K562 (cell line): ENCODE results near the gene ADGRD1. TPM values are rescaled to one million over a fixed set of nuclear protein-coding genes. Genes with fewer than 3 reads are reported as not detected.

Experiments
- ATAC-seq: fragments of 200-7000 bp; cut with Tn5 transposase; 3 replicates; pipeline ENCODE4 v1.9.1; 2020; ENCODE audit warnings: moderate library complexity
- Bru-seq: library from RNA; stranded (reverse); fragments of 400-500 nt; gene quantifications from one replicate; lab custom pipeline; 2021; lab: Mats Ljungman, UMichigan
- BruChase-seq, 2 experiments: library from RNA; stranded (reverse); fragments of 400-500 nt; gene quantifications; one replicate each; lab custom pipeline; 2021; lab: Mats Ljungman, UMichigan
- BruUV-seq: library from RNA; stranded (reverse); fragments of 400-500 nt; replicated peaks from 2 replicates; lab custom pipeline; 2021; lab: Mats Ljungman, UMichigan
- CTCF ChIA-PET: fragments of 300-600 bp; formaldehyde crosslinking; extraction: SDS; loops from one replicate; lab custom pipeline; 2021; ENCODE audit warnings: low intra/inter-chr PET ratio; lab: Yijun Ruan, JAX
- POLR2A ChIA-PET: fragments of 300-600, 350-650 bp; sonication (Branson Sonifier 250); formaldehyde crosslinking; extraction: SDS; loops from one replicate; lab custom pipeline; 2021; ENCODE audit warnings: antibody characterized with exemption, inconsistent platforms; lab: Yijun Ruan, JAX
- DNase-seq, 4 experiments: peaks; one replicate each; pipeline versions ENCODE4 v3.0.0 to v3.0.0-alpha.2; 2011 to 2018; ENCODE audit warnings: low spot score in 3 of 4, mixed read lengths in 3 of 4; ENCODE audit errors: extremely low read depth in 1 of 4
- FAIRE-seq: peaks from 2 replicates; lab custom pipeline; 2011; peaks lifted over from hg19 to GRCh38; lab: Jason Lieb, UNC
- H2AFZ ChIP-seq: 2 replicates; pipeline ENCODE4 v1.6.0; 2011; ENCODE audit warnings: low read depth, low read length, control low read depth, inconsistent platforms
- H3K27ac ChIP-seq: fragments of 200-600 bp; 3 replicates; pipeline ENCODE4 v1.8.0; 2011; ENCODE audit warnings: low read depth, mild to moderate bottlenecking, control low read depth, inconsistent platforms, low read length, moderate library complexity, mixed read lengths; ENCODE audit errors: extremely low read depth
- H3K27me3 ChIP-seq, 2 experiments: fragments of 300-600 bp in 1 of 2; 2 replicates in 1 of 2; 3 replicates in 1 of 2; pipeline versions ENCODE4 v1.6.0 to v1.8.0; 2011; ENCODE audit warnings: inconsistent platforms in 2 of 2, low read length in 2 of 2, mild to moderate bottlenecking in 1 of 2, mixed read lengths in 1 of 2, moderate library complexity in 1 of 2; ENCODE audit not compliant: control insufficient read depth in 2 of 2, insufficient read depth in 2 of 2
- H3K36me3 ChIP-seq: fragments of 300-600 bp; 3 replicates; pipeline ENCODE4 v1.8.0; 2011; ENCODE audit warnings: mild to moderate bottlenecking, low read length, inconsistent platforms; ENCODE audit not compliant: control insufficient read depth, insufficient read depth
- H3K4me1 ChIP-seq, 2 experiments: fragments of 200-600 bp in 1 of 2; replicated peaks in 1 of 2; 2 replicates in 1 of 2; 3 replicates in 1 of 2; pipeline versions ENCODE4 v1.5.1 to v1.8.0; 2011; ENCODE audit warnings: inconsistent platforms in 2 of 2, low read length in 2 of 2, mild to moderate bottlenecking in 1 of 2, mixed read lengths in 1 of 2, moderate library complexity in 1 of 2; ENCODE audit not compliant: control insufficient read depth in 2 of 2, insufficient read depth in 2 of 2
- H3K4me2 ChIP-seq: 2 replicates; pipeline ENCODE4 v1.6.1; 2011; ENCODE audit warnings: low read length, control low read depth, inconsistent platforms, mixed read lengths; ENCODE audit not compliant: insufficient read depth
- H3K4me3 ChIP-seq: fragments of 200-600 bp; sonication (generic), shearing (Covaris generic); 2 replicates; pipeline ENCODE4 v1.5.1; 2016; ENCODE audit warnings: control low read depth, inconsistent platforms
- H3K79me2 ChIP-seq: fragments of 200-600 bp; 3 replicates; pipeline ENCODE4 v1.8.0; 2011; ENCODE audit warnings: low read length, inconsistent platforms; ENCODE audit not compliant: control insufficient read depth, insufficient read depth
- H3K9ac ChIP-seq, 2 experiments: 2 replicates each; pipeline versions ENCODE4 v1.6.0 to v1.6.1; 2011; ENCODE audit warnings: low read depth in 2 of 2, low read length in 2 of 2, control low read depth in 1 of 2, inconsistent platforms in 1 of 2, mild to moderate bottlenecking in 1 of 2, mixed read lengths in 1 of 2; ENCODE audit not compliant: insufficient read depth in 1 of 2
- H3K9me1 ChIP-seq: one replicate; pipeline ENCODE4 v1.6.0; 2011; ENCODE audit warnings: inconsistent platforms, mild to moderate bottlenecking, low read length, moderate library complexity; ENCODE audit not compliant: control insufficient read depth, insufficient read depth
- H3K9me3 ChIP-seq: replicated peaks from 2 replicates; pipeline ENCODE4 v1.5.1; 2011; ENCODE audit warnings: low read depth, low read length, inconsistent platforms; ENCODE audit not compliant: control insufficient read depth, insufficient read depth
- H4K20me1 ChIP-seq: replicated peaks from 2 replicates; pipeline ENCODE4 v1.6.1; 2011; ENCODE audit warnings: low read length, inconsistent platforms, mixed read lengths; ENCODE audit not compliant: control insufficient read depth, insufficient read depth
- MECOM ChIP-seq: fragments of 250-450 bp; sonication (Bioruptor Pico); IDR thresholded peaks from 2 replicates; pipeline ENCODE4 v1.8.0; 2022; ENCODE audit warnings: inconsistent platforms
- MEF2D ChIP-seq: conservative IDR thresholded peaks from 2 replicates; pipeline ENCODE4 v1.6.1; 2016; ENCODE audit warnings: low read depth, missing genetic modification characterization, missing compliant biosample characterization
- SMAD4 ChIP-seq: fragments of 250-450 bp; sonication (Bioruptor Pico); conservative IDR thresholded peaks from 2 replicates; pipeline ENCODE4 v1.8.0; 2021; ENCODE audit warnings: inconsistent platforms, mild to moderate bottlenecking, moderate library complexity
- SPI1 ChIP-seq: IDR thresholded peaks from 2 replicates; pipeline ENCODE4 v1.6.1; 2011; ENCODE audit warnings: low read depth, low read length, control low read depth, borderline replicate concordance
- SREBF1 ChIP-seq: fragments of 150-350 bp; IDR thresholded peaks from 2 replicates; pipeline ENCODE4 v1.6.1; 2014; ENCODE audit warnings: antibody characterized with exemption, low read depth, low read length, borderline replicate concordance
- WGBS: fragments of 100-300 bp; shearing (Covaris generic); methylation state at CpG from one replicate; pipeline ENCODE4 v1.1.6; 2016; ENCODE audit warnings: low coverage, mixed read lengths; ENCODE audit not compliant: insufficient coverage; ENCODE audit errors: missing lambda C conversion rate; 5-methylcytosine and 5-hydroxymethylcytosine counted together
- in situ Hi-C: fragments of 300-500 bp; cut with MboI; formaldehyde crosslinking; loops from 4 replicates; pipeline ENCODE4 v1.15.0; 2018; ENCODE audit warnings: inconsistent platforms, mixed read lengths
- intact Hi-C: fragments of 100-400 bp; cut with micrococcal nuclease; formaldehyde crosslinking; loops from 2 replicates; pipeline ENCODE4 v1.14.2; 2022
- long read RNA-seq, 3 experiments: library from polyadenylated mRNA in 2 of 3; library from RNA in 1 of 3; unstranded in 2 of 3; stranded (forward) in 1 of 3; transcript quantifications; one replicate each; pipeline ENCODE4 v2.0.0, GENCODE V29; 2019 to 2022
- polyA minus RNA-seq, 3 experiments: library from RNA; depleted of rRNA, polyadenylated mRNA; stranded (reverse); fragments of >200 nt; gene quantifications; 2 replicates each; pipeline ENCODE4 v1.2.3, GENCODE V29; 2011
- polyA plus RNA-seq, 8 experiments: library from polyadenylated mRNA; depleted of rRNA in 4 of 8; stranded (reverse) in 5 of 8; unstranded in 3 of 8; fragments of >200 nt; fragmentation: Nextera tagmentation in 2 of 8; fragmentation: Illumina TruSeq in 1 of 8; extraction: Ambion mirVana in 2 of 8; extraction: Trizol in 1 of 8; gene quantifications; 2 replicates each; pipeline versions ENCODE4 v1.2.1 to v1.2.3, GENCODE V29; 2011 to 2014; ENCODE audit warnings: inconsistent platforms in 1 of 8, missing spikeins in 1 of 8
- total RNA-seq, 7 experiments: library from RNA; depleted of rRNA in 6 of 7; stranded (reverse); fragments of >200 nt in 6 of 7; fragmentation: Illumina TruSeq in 2 of 7; extraction: Trizol in 2 of 7; gene quantifications; 2 replicates each; pipeline versions ENCODE4 v1.2.1 to v1.2.3, GENCODE V29; 2011 to 2021; ENCODE audit warnings: low replicate concordance in 1 of 7
- TF ChIP-seq, protein P1 (sequence below): fragments of 450-650 bp; IDR thresholded peaks from one replicate; pipeline ENCODE4 v1.6.1; 2018; ENCODE audit warnings: mild to moderate bottlenecking, moderate library complexity; ENCODE audit not compliant: partially characterized antibody

Gene ADGRD1
- 11.2 and 13.0 TPM in 2 replicates for total RNA-seq (2011; cell fraction: chromatin; rRNA removed; ENCODE audit: low replicate concordance)
- 8.5 and 12.1 TPM in 2 replicates for total RNA-seq (2011; cell fraction: nucleolus; rRNA removed)
- 8.5 and 11.0 TPM in 2 replicates for total RNA-seq (2011; cell fraction: nucleoplasm; rRNA removed)
- total RNA-seq (2014; rRNA removed) (3.3 and 4.4 TPM in 2 replicates), total RNA-seq (2014; rRNA removed; fragmentation: Illumina TruSeq; extraction: Trizol) (4.4 and 4.7 TPM in 2 replicates), total RNA-seq (2015; rRNA removed; fragmentation: Illumina TruSeq; extraction: Trizol) (3.2 and 3.4 TPM in 2 replicates), total RNA-seq (2021) (11.7 and 12.8 TPM in 2 replicates), polyA plus RNA-seq (2011; rRNA removed) (2.3 and 13.2 TPM in 2 replicates), polyA plus RNA-seq (2014; fragmentation: Illumina TruSeq; extraction: Trizol) (3.8 TPM in 2 replicates), polyA plus RNA-seq (2014; fragmentation: Nextera tagmentation; extraction: Ambion mirVana) (1 to 10 TPM; 1.7 to 2.0 TPM), polyA plus RNA-seq (2014; rRNA removed) (2.9 and 4.6 TPM in 2 replicates), polyA minus RNA-seq (2011; rRNA and poly(A)+ RNA removed) (1.8 and 14.4 TPM in 2 replicates), Bru-seq, nascent RNA (percentile 46 among the genes with signal in this experiment), BruChase-seq, experiment 1, labeled RNA remaining after a 2-hour chase (percentile 45 among the genes with signal in this experiment), BruChase-seq, experiment 2, labeled RNA remaining after a 6-hour chase (percentile 44 among the genes with signal in this experiment)
- 2.6 and 6.7 TPM in 2 replicates for polyA plus RNA-seq (2011; cell fraction: cytosol; rRNA removed)
- polyA plus RNA-seq (2011; cell fraction: nucleus; rRNA removed) = 17.3 and 66.1 TPM in 2 replicates
- polyA plus RNA-seq (2012) = 6.1 and 17.1 TPM in 2 replicates
- polyA minus RNA-seq (2011; cell fraction: cytosol; rRNA and poly(A)+ RNA removed) = 1.7 and 12.6 TPM in 2 replicates
- 7.0 and 20.3 TPM in 2 replicates for polyA minus RNA-seq (2011; cell fraction: nucleus; rRNA and poly(A)+ RNA removed)
- long read RNA-seq, experiment 1, partial matches to known transcripts = 10 of 16 reads
- long read RNA-seq, experiment 1, other reads (novel, unspliced or antisense) = 5 of 16 reads
- long read RNA-seq, experiment 2, partial matches to known transcripts = 1 of 2 reads
- long read RNA-seq, experiment 2, other reads (novel, unspliced or antisense) = 1 of 2 reads
- long read RNA-seq, experiment 3, partial matches to known transcripts = 0 of 2 reads
- long read RNA-seq, experiment 3, other reads (novel, unspliced or antisense) = 2 of 2 reads

DNA sequence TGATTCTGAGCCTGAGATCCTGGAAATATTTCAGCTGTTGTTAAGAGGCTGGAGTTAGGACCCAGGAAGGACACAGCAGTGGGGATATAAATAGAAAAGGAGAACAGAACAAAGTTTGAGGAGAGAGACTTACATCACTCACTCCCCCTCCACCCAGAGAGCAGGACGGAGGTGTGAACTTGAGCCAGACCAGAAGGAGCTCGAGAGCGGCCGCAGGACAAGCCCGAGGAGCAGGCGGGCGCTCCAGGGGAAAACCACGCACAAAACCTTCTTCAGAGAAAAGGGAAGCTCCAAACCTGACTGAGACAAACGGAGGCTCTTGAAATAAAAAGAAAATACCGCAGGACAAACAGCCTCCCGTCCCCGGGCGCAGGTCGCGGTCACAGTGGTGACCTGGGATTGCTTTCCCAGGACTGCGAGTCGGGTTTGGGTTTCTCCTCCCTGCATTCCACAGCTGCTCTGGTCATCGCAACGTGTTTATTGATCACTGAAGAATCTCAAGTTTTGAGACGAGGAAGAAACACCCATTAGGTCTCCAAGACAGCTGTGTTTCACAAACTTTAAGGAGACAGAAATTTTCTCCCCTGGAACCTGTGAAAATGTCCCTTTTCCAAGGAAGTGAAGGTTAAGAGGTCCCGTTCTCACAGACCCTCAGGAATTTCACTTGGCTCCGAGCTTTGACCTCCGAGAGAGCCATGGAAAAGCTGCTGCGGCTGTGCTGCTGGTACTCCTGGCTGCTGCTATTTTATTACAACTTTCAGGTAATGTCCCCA, at the start of gene ADGRD1:
ADGRD1 (plus strand) TSS at position 137 of the 773 bp plus-strand sequence; CDS start at position 696, 559 bp downstream.
- Histone ChIP-seq H3K27ac (peak within 1 kb of the TSS; percentile 57; the same call in 2 of the 3 replicates), H4K20me1 (no peaks in the 10 kb centered on the region), H3K9ac (peak within 1 kb of the TSS; percentile 33 to 72), H3K9me3 (peaks cover 6% of the 10 kb centered on the region), H3K4me3 (no peak within 1 kb of the TSS; the same call in 1 of the 2 replicates), H3K27me3 (peaks cover 0 to 5% of the 10 kb centered on the region in 2 experiments; a peak in 2 of 5 replicates), H3K36me3 (no peaks in the 10 kb centered on the region; the same call in 2 of the 3 replicates), H2AFZ (peak within 1 kb of the TSS; percentile 79), H3K79me2 (no peaks in the 10 kb centered on the region), H3K4me1 (peaks cover 37 to 41% of the 10 kb centered on the region in 2 experiments), H3K9me1 (no peaks in the 10 kb centered on the region), H3K4me2 (peak within 1 kb of the TSS; percentile 44)
- POLR2A ChIA-PET = interaction anchor here (0.6 to 1.4 kb wide), 3 partner anchors 46 to 769 kb away, joined by 3 read pairs; no protein-coding TSS in a partner anchor
- CTCF ChIA-PET = interaction anchor here (0.7 kb wide), 1 partner anchor 44 kb away, joined by 4 read pairs; no protein-coding TSS in a partner anchor
- intact Hi-C loops = loop anchor here (5.0 kb wide), 1 partner anchor 48 kb away; no protein-coding TSS in a partner anchor
- peak; percentile 62 for FAIRE-seq
- peak in 3 of 4 experiments; percentile 20 to 58 (median 55) for DNase-seq
- WGBS = 22% methylated on average over 24 of the region's 24 CpGs
- BruUV-seq = TSS peak; percentile 85
- peak; percentile 61 for ATAC-seq
- in situ Hi-C loops = no loop called here
- TF ChIP-seq MECOM (CRISPR knock-in tag) (no peak), SPI1 (peak; percentile 39; the same call in 1 of the 2 replicates), MEF2D (tag) (peak; percentile 98), SREBF1 (no peak), SMAD4 (CRISPR knock-in tag) (peak; percentile 54)
- TF ChIP-seq, protein P1, sequence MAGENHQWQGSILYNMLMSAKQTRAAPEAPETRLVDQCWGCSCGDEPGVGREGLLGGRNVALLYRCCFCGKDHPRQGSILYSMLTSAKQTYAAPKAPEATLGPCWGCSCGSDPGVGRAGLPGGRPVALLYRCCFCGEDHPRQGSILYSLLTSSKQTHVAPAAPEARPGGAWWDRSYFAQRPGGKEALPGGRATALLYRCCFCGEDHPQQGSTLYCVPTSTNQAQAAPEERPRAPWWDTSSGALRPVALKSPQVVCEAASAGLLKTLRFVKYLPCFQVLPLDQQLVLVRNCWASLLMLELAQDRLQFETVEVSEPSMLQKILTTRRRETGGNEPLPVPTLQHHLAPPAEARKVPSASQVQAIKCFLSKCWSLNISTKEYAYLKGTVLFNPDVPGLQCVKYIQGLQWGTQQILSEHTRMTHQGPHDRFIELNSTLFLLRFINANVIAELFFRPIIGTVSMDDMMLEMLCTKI = no peak
